Peyer's patch (tissue), 4 donors: Measurements from ENCODE around the gene NEURL3. TPM values are rescaled to one million over a fixed set of nuclear protein-coding genes. Genes with fewer than 3 reads are reported as not detected.
"Not testable (repeated sequence)": the region's sequence is repeated elsewhere in the genome, so short reads cannot be mapped to it uniquely, and the experiment has no call there.

Source experiments
- DNase-seq, 3 donors: peaks; one replicate each; pipeline ENCODE4 v3.0.0-alpha.2; 2017 to 2019
- H3K27ac ChIP-seq, 4 donors: fragments of 200-600 bp; sonication (generic); one replicate each; pipeline ENCODE4 v1.5.1; 2016 to 2019
- H3K27me3 ChIP-seq, 2 donors: fragments of 200-600 bp; sonication (generic); one replicate each; pipeline ENCODE4 v1.5.1; 2019
- H3K36me3 ChIP-seq, 3 donors: fragments of 200-600 bp; sonication (generic); one replicate each; pipeline ENCODE4 v1.5.1; 2016 to 2019
- H3K4me1 ChIP-seq, 4 donors: fragments of 200-600 bp; sonication (generic); one replicate each; pipeline ENCODE4 v1.5.1; 2016 to 2019
- H3K4me3 ChIP-seq, 4 donors: fragments of 200-600 bp; sonication (generic); 1 replicate in 3 of 4; 2 replicates in 1 of 4; pipeline ENCODE4 v1.5.1; 2016 to 2019; ENCODE audit warnings: mild to moderate bottlenecking in 1 of 4
- H3K9me3 ChIP-seq, 4 donors: fragments of 200-600 bp; sonication (generic); one replicate each; pipeline ENCODE4 v1.5.1; 2016 to 2019; ENCODE audit warnings: mild to moderate bottlenecking in 1 of 4
- CTCF ChIP-seq, 6 experiments: fragments of 450-650 bp in 4 of 6; fragments of 200-600 bp in 2 of 6; sonication (generic) in 1 of 6; IDR thresholded peaks; one replicate each; pipeline ENCODE4 v1.5.1; 2017 to 2019; ENCODE audit warnings: antibody characterized with exemption in 6 of 6, mild to moderate bottlenecking in 3 of 6, moderate library complexity in 1 of 6
- POLR2A ChIP-seq, 2 donors: fragments of 450-650 bp; IDR thresholded peaks; one replicate each; pipeline ENCODE4 v1.5.1; 2017; ENCODE audit warnings: antibody characterized with exemption in 2 of 2, mild to moderate bottlenecking in 2 of 2, moderate library complexity in 2 of 2
- total RNA-seq, 4 donors: library from RNA; depleted of rRNA; stranded (reverse); fragments of >200 nt; gene quantifications; one replicate each; pipeline ENCODE4 v1.1.0, GENCODE V29; 2016

Gene NEURL3
- total RNA-seq, 4 donors from 2014 or later = 1.7 to 23.6 (median 20.2) TPM; not detected in 1

DNA sequence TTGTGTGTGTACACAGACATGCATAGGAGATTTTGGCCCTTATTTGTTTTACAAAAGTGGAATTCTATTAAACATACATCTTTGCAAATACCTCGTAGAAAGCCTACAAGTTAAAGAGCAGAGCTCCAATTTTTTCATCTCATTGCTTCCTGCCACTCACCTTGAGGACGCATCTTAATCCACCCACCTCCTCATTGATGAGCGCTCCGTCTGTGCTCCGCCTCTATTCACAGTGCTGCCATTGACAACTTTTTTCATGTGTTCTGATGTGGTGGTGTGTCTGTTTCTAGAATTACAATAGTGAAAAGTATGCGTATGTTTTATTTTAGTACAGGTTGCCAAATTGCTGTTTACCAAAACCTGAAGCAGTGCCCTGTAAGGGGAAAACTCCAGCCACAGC is 36.3 kb downstream of the NEURL3 start:
- Histone ChIP-seq H3K36me3 (no peaks in the 10 kb centered on the region), H3K27me3 (no peaks in the 10 kb centered on the region), H3K4me1 (peaks cover 0 to 9% (median 2%) of the 10 kb centered on the region in 4 donors), H3K4me3 (no peak overlapping the region), H3K9me3 (no peaks in the 10 kb centered on the region), H3K27ac (no peak overlapping the region)
- TF ChIP-seq POLR2A (IDR thresholded peaks at IDR 0.05) = no peak
- TF ChIP-seq CTCF (IDR thresholded peaks at IDR 0.05) = no peak
- DNase-seq = no peak

DNA sequence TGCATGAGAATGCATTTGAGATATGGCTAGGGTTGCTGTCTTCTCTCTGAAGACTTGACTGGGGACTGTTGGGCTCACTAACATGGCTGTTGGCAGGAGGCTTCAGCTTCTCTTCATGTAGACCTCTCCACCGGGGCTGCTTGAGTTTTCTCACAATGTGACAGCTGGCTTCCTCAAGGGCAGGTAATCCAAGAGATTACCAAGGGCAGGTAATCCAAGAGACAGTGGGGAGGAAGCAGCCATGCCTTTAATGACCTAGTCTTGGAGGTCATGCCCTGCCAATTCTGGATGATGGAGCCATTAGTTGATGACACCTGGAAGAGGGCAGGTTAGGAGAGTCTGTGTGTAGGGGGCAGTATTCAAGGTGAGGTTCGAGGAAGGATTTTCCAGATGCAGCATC is 40.5 kb downstream of the NEURL3 start:
- Histone ChIP-seq H3K27me3 (no peaks in the 10 kb centered on the region), H3K27ac (no peak overlapping the region), H3K9me3 (no peaks in the 10 kb centered on the region), H3K4me3 (no peak overlapping the region), H3K4me1 (no peaks in the 10 kb centered on the region), H3K36me3 (no peaks in the 10 kb centered on the region)
- no peak for TF ChIP-seq POLR2A (IDR thresholded peaks at IDR 0.05)
- TF ChIP-seq CTCF (IDR thresholded peaks at IDR 0.05) = no peak
- DNase-seq = no peak

GRCh38 chr2:96464061-96464460 is 41.1 kb downstream of the NEURL3 start:
- H3K27me3 ChIP-seq = no peaks in the 10 kb centered on the region
- TF ChIP-seq CTCF (IDR thresholded peaks at IDR 0.05) (no peak), POLR2A (IDR thresholded peaks at IDR 0.05) (no peak)
- no peak overlapping the region for H3K4me3 ChIP-seq
- no peaks in the 10 kb centered on the region for H3K36me3 ChIP-seq
- no peak overlapping the region for H3K27ac ChIP-seq
- H3K9me3 ChIP-seq = no peaks in the 10 kb centered on the region
- no peak for DNase-seq
- no peaks in the 10 kb centered on the region for H3K4me1 ChIP-seq

DNA sequence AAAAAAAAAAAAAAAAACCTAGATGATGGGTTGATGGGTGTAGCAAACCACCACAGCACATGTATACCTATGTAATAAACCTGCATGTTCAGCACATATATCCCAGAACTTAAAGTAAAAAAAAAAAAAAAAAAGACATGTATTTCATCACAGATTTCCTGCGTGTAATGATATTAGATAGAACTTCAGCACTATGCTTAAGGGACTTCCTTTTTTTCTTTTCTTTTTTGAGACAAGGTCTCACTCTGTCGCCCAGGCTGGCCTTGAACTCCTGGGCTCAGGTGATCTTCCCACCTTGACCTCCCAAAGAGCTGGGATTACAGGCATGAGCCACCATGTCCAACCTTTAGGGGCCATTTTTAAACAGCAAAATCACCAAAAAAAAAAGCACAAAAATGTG is 42.0 kb downstream of the NEURL3 start:
- Histone ChIP-seq H3K9me3 (no peaks in the 10 kb centered on the region), H3K36me3 (no peaks in the 10 kb centered on the region), H3K4me1 (no peaks in the 10 kb centered on the region), H3K4me3 (no peak overlapping the region), H3K27me3 (no peaks in the 10 kb centered on the region), H3K27ac (no peak overlapping the region)
- no peak for DNase-seq
- TF ChIP-seq POLR2A (IDR thresholded peaks at IDR 0.05) (no peak), CTCF (IDR thresholded peaks at IDR 0.05) (no peak)

- DNase-seq, H3K9me3 ChIP-seq, H3K27me3 ChIP-seq, H3K27ac ChIP-seq, H3K4me3 ChIP-seq, H3K36me3 ChIP-seq, H3K4me1 ChIP-seq: not testable (repeated sequence)
These were observed 43.5 kb downstream of the NEURL3 start for GRCh38 chr2:96461616-96462015.

GRCh38 chr2:96452053-96452452 is 53.1 kb downstream of the NEURL3 start:
- DNase-seq = no peak
- TF ChIP-seq CTCF (IDR thresholded peaks at IDR 0.05) = no peak
- Histone ChIP-seq H3K4me3 (no peak overlapping the region), H3K36me3 (no peaks in the 10 kb centered on the region), H3K9me3 (no peaks in the 10 kb centered on the region), H3K4me1 (no peaks in the 10 kb centered on the region), H3K27me3 (no peaks in the 10 kb centered on the region), H3K27ac (no peak overlapping the region)
